A204.1 (cell line): ENCODE measurements around the gene DARS1.
"Not testable (repeated sequence)": the region's sequence is repeated elsewhere in the genome, so short reads cannot be mapped to it uniquely, and the experiment has no call there.

Source experiments
- FAIRE-seq: peaks from 2 replicates; lab custom pipeline; 2012; peaks lifted over from hg19 to GRCh38; lab: Jason Lieb, UNC

DARS1 gene

GRCh38 chr2:135945526-135945925 lies 39.9 kb downstream of the DARS1 start:
- FAIRE-seq, result no peak

- no peak for FAIRE-seq
Measured at GRCh38 chr2:135944625-135945024, 40.8 kb downstream of the DARS1 start.

GRCh38 chr2:135942936-135943688 lies 42.3 kb downstream of the DARS1 start:
- no peak for FAIRE-seq

- FAIRE-seq, result no peak
Measured at GRCh38 chr2:135936524-135936923, 48.9 kb downstream of the DARS1 start.

GRCh38 chr2:135935914-135936313 lies 49.5 kb downstream of the DARS1 start:
- no peak for FAIRE-seq

GRCh38 chr2:135931776-135932443 lies 53.5 kb downstream of the DARS1 start:
- no peak for FAIRE-seq

- peak; percentile 57 for FAIRE-seq
Measured at GRCh38 chr2:135926605-135927004, 58.8 kb downstream of the DARS1 start.

- peak; percentile 41 for FAIRE-seq
Measured at GRCh38 chr2:135925571-135925970, 59.9 kb downstream of the DARS1 start.

- peak; percentile 98 for FAIRE-seq
Measured at GRCh38 chr2:135916207-135916606, 69.2 kb downstream of the DARS1 start.

- peak; percentile 25 for FAIRE-seq
Measured at GRCh38 chr2:135914485-135914884, 70.9 kb downstream of the DARS1 start.

- peak; percentile 96 for FAIRE-seq
Measured at GRCh38 chr2:135913727-135914365, 71.6 kb downstream of the DARS1 start.

GRCh38 chr2:135909976-135910375 lies 75.5 kb downstream of the DARS1 start:
- FAIRE-seq, result no peak

GRCh38 chr2:135905679-135906078 lies 79.7 kb downstream of the DARS1 start:
- peak; percentile 29 for FAIRE-seq

GRCh38 chr2:135904341-135904989 lies 81.0 kb downstream of the DARS1 start:
- no peak for FAIRE-seq

- no peak for FAIRE-seq
Measured at GRCh38 chr2:135903650-135904049, 81.8 kb downstream of the DARS1 start.

- no peak for FAIRE-seq
Measured at GRCh38 chr2:135899567-135899966, 85.9 kb downstream of the DARS1 start.

- no peak for FAIRE-seq
Measured at GRCh38 chr2:135898234-135898786, 87.1 kb downstream of the DARS1 start.

GRCh38 chr2:135894930-135895329 lies 90.5 kb downstream of the DARS1 start:
- no peak for FAIRE-seq

- FAIRE-seq, result no peak
Measured at GRCh38 chr2:135893374-135893794, 92.0 kb downstream of the DARS1 start.

- FAIRE-seq, result no peak
Measured at GRCh38 chr2:135890835-135891234, 94.6 kb downstream of the DARS1 start.

GRCh38 chr2:135890149-135890548 lies 95.3 kb downstream of the DARS1 start:
- no peak for FAIRE-seq

- not testable (repeated sequence) for FAIRE-seq
Measured at GRCh38 chr2:135888587-135888986, 96.8 kb downstream of the DARS1 start.
